ENCODE results near the gene CHST10.

The CHST10 gene

GRCh38 chr2:100416397-100416934 lies 1.0 kb downstream of the CHST10 start:
- DNase-seq (ENCODE audit: low spot score), result no peak

GRCh38 chr2:100413571-100413970 lies 3.9 kb downstream of the CHST10 start:
- no peak for DNase-seq (ENCODE audit: low spot score)

DNA sequence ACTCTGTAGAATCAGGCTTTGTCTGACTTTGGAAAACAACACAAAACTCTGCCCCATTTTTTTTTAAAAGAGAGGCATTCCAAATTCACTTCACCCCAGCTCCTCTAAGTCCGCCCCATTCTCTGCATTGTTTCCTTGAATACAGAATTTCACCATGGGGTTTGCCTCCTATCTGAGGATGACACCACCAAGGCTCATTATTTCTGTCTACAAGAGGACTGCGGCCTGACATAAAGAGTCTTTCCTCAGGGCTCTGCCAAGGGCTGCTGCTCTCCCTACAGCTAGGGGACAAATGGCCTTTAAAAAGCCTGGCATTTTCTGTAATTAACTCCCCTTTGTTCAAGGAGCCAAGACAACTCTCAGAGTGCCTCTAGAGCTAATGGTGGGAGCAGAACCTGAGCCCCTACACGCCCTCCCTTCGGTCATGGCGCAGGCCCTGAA lies 4.6 kb downstream of the CHST10 start:
- DNase-seq (ENCODE audit: low spot score), result no peak

DNA sequence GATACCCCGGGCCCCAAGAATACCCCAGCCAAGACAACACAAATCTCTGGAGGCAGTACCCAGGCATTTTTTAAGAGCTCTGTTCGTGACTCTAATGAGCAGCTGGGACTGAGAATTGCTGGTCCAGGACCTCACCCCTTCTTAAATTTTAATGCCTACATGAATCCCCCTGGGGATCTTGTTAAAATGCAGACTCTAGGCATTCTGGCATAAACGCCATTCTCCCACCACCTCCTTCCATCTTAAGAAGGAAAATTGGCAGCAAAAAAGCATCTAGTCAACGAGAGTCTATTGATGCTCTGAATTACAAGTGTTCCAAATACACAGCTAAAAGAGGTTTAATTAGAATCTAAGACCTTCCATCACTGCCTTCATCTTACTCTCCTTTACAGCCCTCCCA lies 5.0 kb downstream of the CHST10 start:
- no peak for DNase-seq (ENCODE audit: low spot score)

DNA sequence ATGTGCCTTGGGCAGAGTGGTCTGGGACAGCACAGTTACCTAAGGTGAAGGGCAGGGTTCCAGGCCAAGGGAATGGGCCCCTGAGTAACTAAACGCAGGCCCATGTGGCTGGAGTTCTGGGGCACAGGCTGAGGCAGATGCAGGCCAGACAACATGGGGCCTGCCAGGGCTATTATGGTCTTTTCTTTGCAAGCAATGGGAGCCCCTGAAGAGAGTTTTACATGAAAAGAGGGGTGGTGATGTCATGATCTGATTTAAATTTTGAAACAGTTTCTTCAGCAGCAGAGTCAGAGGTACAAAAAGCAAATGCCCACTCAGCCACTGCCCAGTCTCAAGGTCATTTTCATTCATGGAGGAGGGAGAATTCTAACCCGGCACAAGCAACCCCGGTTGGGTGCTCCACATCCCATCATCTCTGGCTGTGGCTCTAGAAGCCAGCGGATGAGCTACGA lies 5.6 kb downstream of the CHST10 start:
- no peak for DNase-seq (ENCODE audit: low spot score)

- no peak for DNase-seq (ENCODE audit: low spot score)
Observed at GRCh38 chr2:100409975-100410647, 7.4 kb downstream of the CHST10 start.

GRCh38 chr2:100409461-100409860 lies 8.0 kb downstream of the CHST10 start:
- DNase-seq (ENCODE audit: low spot score), result no peak

DNA sequence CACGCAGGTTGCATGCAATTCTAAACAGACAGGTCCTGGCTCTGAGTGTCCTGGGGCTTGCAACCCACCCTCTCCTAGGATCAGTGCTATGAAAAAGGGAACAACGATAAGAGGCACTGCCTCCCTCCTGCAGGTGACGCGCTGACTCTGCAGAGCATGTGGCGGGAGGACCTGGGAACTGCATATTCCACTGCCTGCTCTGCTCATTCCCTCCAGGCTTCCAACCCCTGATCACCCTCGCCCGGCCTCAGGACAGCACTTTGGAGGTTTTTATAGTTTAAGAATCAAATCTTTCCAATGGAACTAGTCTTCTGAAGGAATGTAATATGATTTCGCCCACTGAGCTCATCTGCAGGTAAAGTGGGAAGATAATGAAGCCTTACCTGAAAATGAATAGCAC lies 8.5 kb downstream of the CHST10 start:
- no peak for DNase-seq (ENCODE audit: low spot score)

DNA sequence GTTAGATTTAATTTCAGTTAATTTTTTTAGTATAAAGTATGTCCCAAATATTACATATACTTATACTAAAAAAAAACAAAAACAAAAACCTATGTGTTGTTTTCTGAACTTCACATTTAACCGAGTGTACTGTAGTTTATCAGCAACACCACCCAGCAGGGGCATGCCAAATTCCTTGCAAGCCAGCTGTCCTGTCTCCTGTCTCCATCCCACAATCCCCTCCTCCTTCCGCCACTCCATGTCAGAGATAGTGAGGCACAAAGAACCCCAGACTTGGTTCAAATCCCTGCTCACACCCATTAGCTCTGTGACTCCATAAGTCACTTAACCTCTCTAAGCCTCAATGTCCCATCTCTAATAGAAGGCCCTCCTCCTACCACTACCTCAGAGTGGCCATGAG lies 9.4 kb downstream of the CHST10 start:
- no peak for DNase-seq (ENCODE audit: low spot score)

GRCh38 chr2:100407563-100407962 lies 9.9 kb downstream of the CHST10 start:
- DNase-seq (ENCODE audit: low spot score), result no peak

DNA sequence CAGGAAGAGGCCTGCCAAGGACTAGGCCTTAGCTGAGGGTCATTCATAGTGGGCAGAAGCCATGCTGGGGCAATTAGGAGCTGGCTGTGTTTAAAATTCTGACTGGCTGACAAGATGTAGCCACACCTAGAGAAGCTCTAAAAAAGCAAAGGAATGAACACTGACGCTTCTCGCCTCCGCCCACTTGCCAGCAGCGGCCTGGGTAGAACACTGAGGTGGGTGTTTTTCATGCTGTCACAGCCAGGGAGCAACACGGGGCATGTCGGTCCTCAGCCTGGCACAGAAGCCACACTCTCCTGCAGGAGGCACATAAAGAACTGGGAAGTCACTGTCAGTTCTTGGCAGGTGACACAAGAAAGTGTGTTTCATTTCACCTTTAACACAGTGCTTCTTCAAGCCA lies 10.4 kb downstream of the CHST10 start:
- DNase-seq (ENCODE audit: low spot score), result no peak

GRCh38 chr2:100406120-100406508 lies 11.4 kb downstream of the CHST10 start:
- DNase-seq (ENCODE audit: low spot score), result no peak

DNA sequence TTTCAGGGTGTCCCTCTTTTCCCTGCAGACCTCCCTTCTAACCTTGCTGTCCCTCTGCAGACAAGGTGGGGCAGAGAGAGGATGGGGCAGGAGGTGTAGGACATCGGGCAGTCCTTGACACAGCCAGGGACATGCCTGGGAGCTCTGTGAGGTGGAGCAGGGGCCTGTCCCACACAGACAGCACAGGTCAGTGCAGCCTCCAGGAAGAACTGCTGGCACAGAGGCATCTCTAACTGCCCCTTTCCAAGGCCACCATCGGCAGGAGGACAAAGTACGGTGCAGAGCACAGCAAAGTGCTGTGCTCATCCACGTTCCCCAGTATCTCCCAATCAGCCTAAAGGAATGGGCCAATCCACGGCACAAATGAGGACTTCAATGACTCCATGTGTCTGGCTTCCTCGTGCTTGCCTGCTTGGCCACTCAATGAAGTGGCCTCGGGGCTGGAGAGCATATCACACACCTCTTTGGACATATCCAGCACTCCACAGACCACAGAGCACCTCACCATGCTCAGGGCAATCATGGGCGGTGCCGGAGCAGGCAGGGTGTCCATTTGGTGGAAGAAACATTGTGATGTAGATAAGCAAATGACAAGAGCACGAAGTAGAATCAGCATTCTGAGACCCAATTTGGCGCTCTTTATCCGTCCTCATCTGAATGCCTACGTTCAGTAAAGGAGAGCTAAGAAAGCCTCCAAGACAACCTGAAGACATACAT lies 11.9 kb downstream of the CHST10 start:
- no peak for DNase-seq (ENCODE audit: low spot score)

DNA sequence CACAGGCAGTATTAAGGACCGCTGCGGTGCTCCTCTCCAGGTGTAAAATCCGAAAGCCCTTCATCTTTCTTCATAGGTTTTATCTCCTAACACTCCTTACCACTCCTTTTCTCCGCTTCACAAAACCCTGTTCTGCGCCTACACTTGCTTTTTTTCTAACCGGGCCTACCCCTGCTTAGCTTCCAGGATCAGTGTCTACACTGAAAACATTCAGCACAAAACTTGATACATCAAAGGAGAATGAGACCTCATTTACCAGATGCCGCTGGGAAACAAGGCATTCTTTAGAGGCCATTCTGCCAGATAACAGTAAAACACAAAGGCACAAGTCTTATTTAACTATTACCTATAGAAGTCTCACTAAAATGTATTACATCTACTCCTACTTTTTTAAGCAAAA lies 13.1 kb downstream of the CHST10 start:
- no peak for DNase-seq (ENCODE audit: low spot score)

DNA sequence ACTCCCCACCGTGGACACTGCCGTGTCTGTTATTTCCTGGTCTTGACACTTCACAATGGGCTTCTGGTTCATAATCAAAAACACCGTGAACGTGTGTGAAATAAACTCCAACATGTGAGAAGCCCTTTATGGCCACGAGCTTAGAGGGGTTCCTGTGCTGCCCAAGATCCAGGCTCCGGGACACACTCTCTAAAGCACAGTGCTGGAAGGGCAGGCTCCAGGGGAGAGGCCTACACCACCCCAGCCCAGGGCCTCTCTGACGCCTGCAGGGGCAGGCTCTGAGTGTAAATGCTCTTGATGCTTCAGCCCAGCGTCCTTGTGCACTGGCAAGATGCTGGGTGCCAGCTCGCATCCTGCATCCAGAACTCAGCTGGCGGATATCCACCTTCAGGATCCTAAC lies 13.7 kb downstream of the CHST10 start:
- no peak for DNase-seq (ENCODE audit: low spot score)

- DNase-seq (ENCODE audit: low spot score), result no peak
Observed at GRCh38 chr2:100401268-100401667, 16.2 kb downstream of the CHST10 start.

- DNase-seq (ENCODE audit: low spot score), result no peak
Observed at GRCh38 chr2:100399714-100400113, 17.8 kb downstream of the CHST10 start.

DNA sequence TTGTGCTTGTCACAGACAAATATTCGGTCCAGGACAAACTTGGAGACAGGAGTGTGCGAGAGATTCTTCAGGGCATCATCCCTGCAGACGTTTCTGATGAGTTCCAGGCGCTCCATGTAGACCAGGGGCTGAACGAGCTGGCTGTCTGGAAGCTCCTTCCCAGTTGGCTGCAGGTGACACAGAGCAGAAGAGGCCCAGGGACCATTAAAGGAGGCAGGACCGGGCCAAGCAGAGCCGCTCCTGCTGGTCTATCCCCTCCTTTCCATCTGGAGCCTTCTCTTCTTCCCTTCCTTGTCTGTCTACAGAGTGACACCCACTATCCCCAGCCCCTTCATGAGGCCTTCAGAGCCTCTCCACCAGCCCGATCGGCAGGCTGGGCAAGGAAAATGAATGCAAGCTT lies 19.5 kb downstream of the CHST10 start:
- no peak for DNase-seq (ENCODE audit: low spot score)

GRCh38 chr2:100397118-100397860 lies 20.2 kb downstream of the CHST10 start:
- no peak for DNase-seq (ENCODE audit: low spot score)

- DNase-seq (ENCODE audit: low spot score), result no peak
Observed at GRCh38 chr2:100396483-100396882, 21.0 kb downstream of the CHST10 start.

DNA sequence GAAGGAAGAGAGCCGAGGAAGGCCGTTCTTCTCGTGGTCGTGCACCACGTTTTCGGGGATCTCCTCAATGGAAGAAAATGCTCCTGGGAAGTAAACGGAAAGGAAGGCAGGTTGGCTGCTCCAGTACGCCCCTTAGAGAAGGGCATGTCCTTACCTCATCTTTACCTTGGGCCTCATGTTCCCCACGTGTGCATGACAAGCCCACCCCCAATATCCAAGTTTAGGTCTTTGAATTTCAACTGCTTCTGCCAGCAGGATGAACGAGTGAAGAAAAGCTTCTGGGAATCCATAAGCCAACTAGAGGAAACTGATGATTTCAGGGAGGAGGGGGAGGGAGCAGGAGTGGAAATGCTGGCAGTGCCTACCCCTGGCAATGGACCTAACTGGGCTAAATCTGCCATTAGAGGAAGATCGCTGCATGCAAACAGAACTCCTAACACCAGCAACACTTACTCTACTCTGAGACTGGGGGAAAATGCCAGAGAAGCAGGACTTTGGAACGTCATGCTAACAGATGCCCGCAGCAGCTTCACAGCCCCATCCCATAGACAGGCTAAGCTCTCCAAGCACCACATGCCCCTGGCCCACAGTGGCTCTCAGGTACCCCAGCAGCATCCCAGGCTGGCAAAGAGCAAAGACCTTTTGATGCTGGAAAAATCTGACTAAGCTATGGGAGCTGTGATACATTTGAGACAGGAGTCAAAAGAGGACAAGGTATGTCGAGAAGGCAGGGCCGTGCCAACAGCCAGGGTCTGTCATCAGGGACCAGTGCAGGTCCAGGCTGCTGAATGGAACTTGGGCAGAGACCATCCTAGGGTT lies 21.7 kb downstream of the CHST10 start:
- DNase-seq (ENCODE audit: low spot score), result no peak
